Uterus (tissue), 4 donors: Measurements from ENCODE around the gene HIP1. TPM values are rescaled to one million over a fixed set of nuclear protein-coding genes. Genes with fewer than 3 reads are reported as not detected.
"Not testable (repeated sequence)": the region's sequence is repeated elsewhere in the genome, so short reads cannot be mapped to it uniquely, and the experiment has no call there.

Experiments
- DNase-seq, 2 donors: peaks; one replicate each; pipeline ENCODE4 v3.0.0-alpha.2; 2019 to 2020
- H3K27ac ChIP-seq, 2 donors: fragments of 200-600 bp; sonication (generic); 1 replicate in 1 of 2; 2 replicates in 1 of 2; pipeline ENCODE4 v1.5.1; 2016 to 2018
- H3K27me3 ChIP-seq, 2 donors: fragments of 200-600 bp; sonication (generic); one replicate each; pipeline ENCODE4 v1.5.1; 2018 to 2019; ENCODE audit warnings: control low read depth in 1 of 2
- H3K36me3 ChIP-seq, 2 donors: fragments of 200-600 bp; sonication (generic); one replicate each; pipeline ENCODE4 v1.5.1; 2019; ENCODE audit warnings: control low read depth in 1 of 2
- H3K4me1 ChIP-seq, 2 donors: fragments of 200-600 bp; sonication (generic); one replicate each; pipeline ENCODE4 v1.5.1; 2018 to 2019; ENCODE audit warnings: control low read depth in 1 of 2
- H3K4me3 ChIP-seq, 2 donors: fragments of 200-600 bp; sonication (generic); 1 replicate in 1 of 2; 2 replicates in 1 of 2; pipeline ENCODE4 v1.5.1; 2018 to 2019; ENCODE audit warnings: mild to moderate bottlenecking in 1 of 2
- H3K9me3 ChIP-seq, 2 donors: fragments of 200-600 bp; sonication (generic); one replicate each; pipeline ENCODE4 v1.5.1; 2019; ENCODE audit warnings: control low read depth in 1 of 2
- CTCF ChIP-seq, 4 experiments: fragments of 200-600 bp in 2 of 4; fragments of 450-650 bp in 2 of 4; sonication (generic) in 2 of 4; IDR thresholded peaks; one replicate each; pipeline ENCODE4 v1.5.1; 2016 to 2019; ENCODE audit warnings: antibody characterized with exemption in 4 of 4, mild to moderate bottlenecking in 2 of 4, moderate library complexity in 1 of 4
- POLR2A ChIP-seq, 2 donors: fragments of 450-650 bp; IDR thresholded peaks; one replicate each; pipeline ENCODE4 v1.6.1; 2016; ENCODE audit warnings: antibody characterized with exemption in 2 of 2, mild to moderate bottlenecking in 1 of 2, moderate library complexity in 1 of 2
- intact Hi-C: fragments of 100-400 bp; cut with DNase I; formaldehyde crosslinking; loops from one replicate; pipeline ENCODE4 v1.15.1; 2023; ENCODE audit warnings: low total_unique reads
- total RNA-seq, 4 donors: library from RNA; depleted of rRNA in 3 of 4; stranded (reverse); fragments of >200 nt in 3 of 4; gene quantifications; one replicate each; pipeline versions ENCODE4 v1.1.0 to v1.2.4, GENCODE V29; 2014 to 2023
- donor health status: DM: yes; HTN: yes; CAD: no.

HIP1 gene
- total RNA-seq, 4 donors from 2014 or later: 13.1 to 48.8 (median 20.3) TPM

GRCh38 chr7:75567948-75568595, 170.7 kb downstream of the HIP1 start:
- intact Hi-C loops: no loop called here
- H3K36me3 ChIP-seq: no peaks in the 10 kb centered on the region

GRCh38 chr7:75565132-75565837, 173.5 kb downstream of the HIP1 start:
- Histone ChIP-seq H3K36me3 (no peaks in the 10 kb centered on the region), H3K27ac (peak overlapping the region; percentile 24 to 33), H3K4me3 (no peak overlapping the region), H3K9me3 (no peaks in the 10 kb centered on the region), H3K27me3 (no peaks in the 10 kb centered on the region), H3K4me1 (no peaks in the 10 kb centered on the region)
- TF ChIP-seq POLR2A (IDR thresholded peaks at IDR 0.05) (no peak), CTCF (IDR thresholded peaks at IDR 0.05) (no peak)
- intact Hi-C loops: no loop called here
- DNase-seq: peak in 1 of 2 donors; percentile 47

More at GRCh38 chr7:75567948-75568595, 170.7 kb downstream of the HIP1 start:
- no peaks in the 10 kb centered on the region for H3K4me1 ChIP-seq
- H3K4me3 ChIP-seq: no peak overlapping the region
- H3K9me3 ChIP-seq: no peaks in the 10 kb centered on the region
- H3K27ac ChIP-seq: no peak overlapping the region
- TF ChIP-seq POLR2A (IDR thresholded peaks at IDR 0.05): no peak
- no peak for TF ChIP-seq CTCF (IDR thresholded peaks at IDR 0.05)
- no peak for DNase-seq
- no peaks in the 10 kb centered on the region for H3K27me3 ChIP-seq

- no peaks in the 10 kb centered on the region for H3K36me3 ChIP-seq
- DNase-seq: no peak
- H3K27ac ChIP-seq: no peak overlapping the region
- H3K4me1 ChIP-seq: no peaks in the 10 kb centered on the region
- H3K27me3 ChIP-seq: no peaks in the 10 kb centered on the region
- TF ChIP-seq CTCF (IDR thresholded peaks at IDR 0.05) (no peak), POLR2A (IDR thresholded peaks at IDR 0.05) (no peak)
- no peaks in the 10 kb centered on the region for H3K9me3 ChIP-seq
- no peak overlapping the region for H3K4me3 ChIP-seq
- intact Hi-C loops: no loop called here
These were observed 175.6 kb downstream of the HIP1 start for GRCh38 chr7:75563171-75563570.

GRCh38 chr7:75559976-75560365, 178.8 kb downstream of the HIP1 start:
- intact Hi-C loops: no loop called here
- TF ChIP-seq CTCF (IDR thresholded peaks at IDR 0.05) (no peak), POLR2A (IDR thresholded peaks at IDR 0.05) (no peak)

GRCh38 chr7:75559355-75559975, 179.3 kb downstream of the HIP1 start:
- Histone ChIP-seq H3K36me3 (no peaks in the 10 kb centered on the region), H3K27ac (no peak overlapping the region), H3K9me3 (no peaks in the 10 kb centered on the region), H3K4me1 (no peaks in the 10 kb centered on the region), H3K27me3 (no peaks in the 10 kb centered on the region), H3K4me3 (no peak overlapping the region)
- TF ChIP-seq CTCF (IDR thresholded peaks at IDR 0.05) (no peak), POLR2A (IDR thresholded peaks at IDR 0.05) (no peak)
- intact Hi-C loops: no loop called here
- no peak for DNase-seq

More at GRCh38 chr7:75559976-75560365, 178.8 kb downstream of the HIP1 start:
- H3K27ac ChIP-seq: no peak overlapping the region
- no peak overlapping the region for H3K4me3 ChIP-seq
- no peak for DNase-seq
- no peaks in the 10 kb centered on the region for H3K36me3 ChIP-seq
- no peaks in the 10 kb centered on the region for H3K4me1 ChIP-seq
- no peaks in the 10 kb centered on the region for H3K27me3 ChIP-seq
- no peaks in the 10 kb centered on the region for H3K9me3 ChIP-seq

- H3K27ac ChIP-seq, H3K9me3 ChIP-seq, H3K36me3 ChIP-seq, H3K4me1 ChIP-seq, DNase-seq, H3K27me3 ChIP-seq, intact Hi-C loops, H3K4me3 ChIP-seq: not testable (repeated sequence)
These were observed 181.9 kb downstream of the HIP1 start for GRCh38 chr7:75556835-75557234.
